ENCODE measurements around the gene ZNF564. TPM values are rescaled to one million over a fixed set of nuclear protein-coding genes. Genes with fewer than 3 reads are reported as not detected.

Gene ZNF564
- total and polyA plus RNA-seq, 11 donors: 4.0 to 10.4 (median 7.4) TPM

GRCh38 chr19:12485052-12485416 lies 66.2 kb downstream of the ZNF564 start:
- H3K27ac ChIP-seq: peak overlapping the region; percentile 35 to 87 (median 76)
- WGBS, 4 donors: 1 to 5% (median 4%) methylated on average over 11 of the region's 11 CpGs
- peak; percentile 37 to 62 (median 58) for ATAC-seq
- no peaks in the 10 kb centered on the region for H3K9me3 ChIP-seq
- no peaks in the 10 kb centered on the region for H3K27me3 ChIP-seq
- intact Hi-C loops (cut with DNase I): loop anchor here in 1 of 10 donors (10.0 kb wide), 1 partner anchor 80 kb away; the partner anchor contains the start of gene ZNF799
- no peaks in the 10 kb centered on the region for H3K36me3 ChIP-seq
- peaks cover 0 to 27% (median 13%) of the 10 kb centered on the region in 12 donors for H3K4me1 ChIP-seq
- TF ChIP-seq POLR2A (IDR thresholded peaks at IDR 0.05) (no peak), CTCF (IDR thresholded peaks at IDR 0.05) (no peak)
- no peak for DNase-seq
- H3K4me3 ChIP-seq: peak overlapping the region; percentile 80 to 99 (median 94)

- WGBS, 4 donors: 0% methylated on average over 34 to 53 of the region's 53 CpGs
These were observed 66.8 kb downstream of the ZNF564 start, which contains the start of gene ZNF709 for GRCh38 chr19:12484371-12485051. Gene ZNF709, minus strand, starts transcription at chr19:12484816. Its CDS starts 159 bp downstream, at chr19:12484657.

GRCh38 chr19:12484011-12484370 lies 67.3 kb downstream of the ZNF564 start:
- Histone ChIP-seq H3K9me3 (no peaks in the 10 kb centered on the region), H3K4me1 (peaks cover 0 to 27% (median 13%) of the 10 kb centered on the region in 12 donors), H3K27me3 (no peaks in the 10 kb centered on the region), H3K27ac (peak overlapping the region in 9 of 12 donors; percentile 55 to 87 (median 82)), H3K4me3 (peak overlapping the region; percentile 80 to 99 (median 94)), H3K36me3 (no peaks in the 10 kb centered on the region)
- intact Hi-C loops (cut with DNase I): loop anchor here in 3 of 10 donors (1.0 to 10.0 kb wide), 5 partner anchors 11 to 79 kb away; partner anchors contain the start of genes ZNF443 (in 3 of the 3), ZNF564 (in 1 of the 3) and ZNF799 (in 1 of the 3)
- no peak for TF ChIP-seq POLR2A (IDR thresholded peaks at IDR 0.05)
- no peak for TF ChIP-seq CTCF (IDR thresholded peaks at IDR 0.05)
- ATAC-seq (no peak), DNase-seq (no peak)
- 1% methylated on average over 13 of the region's 13 CpGs for WGBS, 4 donors

More at GRCh38 chr19:12484371-12485051, 66.8 kb downstream of the ZNF564 start, which contains the start of gene ZNF709:
- ATAC-seq (peak; percentile 98 to 100 (median 100)), DNase-seq (peak; percentile 91 to 95 (median 93))
- intact Hi-C loops (cut with DNase I): loop anchor here in 3 of 10 donors (1.0 to 10.0 kb wide), 5 partner anchors 11 to 80 kb away; partner anchors contain the start of genes ZNF443 (in 3 of the 3), ZNF564 (in 1 of the 3) and ZNF799 (in 1 of the 3)
- Histone ChIP-seq H3K9me3 (no peaks in the 10 kb centered on the region), H3K36me3 (no peaks in the 10 kb centered on the region), H3K27ac (peak within 1 kb of the TSS; percentile 39 to 87 (median 76)), H3K27me3 (no peaks in the 10 kb centered on the region), H3K4me3 (peak within 1 kb of the TSS; percentile 80 to 99 (median 94)), H3K4me1 (peaks cover 0 to 27% (median 13%) of the 10 kb centered on the region in 12 donors)
- TF ChIP-seq CTCF (IDR thresholded peaks at IDR 0.05): no peak
- peak in 1 of 2 donors; percentile 51 for TF ChIP-seq POLR2A (IDR thresholded peaks at IDR 0.05)

GRCh38 chr19:12482509-12482886 lies 68.8 kb downstream of the ZNF564 start:
- no peak overlapping the region for H3K4me3 ChIP-seq
- no peak for DNase-seq
- no peak for TF ChIP-seq CTCF (IDR thresholded peaks at IDR 0.05)
- no peak for TF ChIP-seq POLR2A (IDR thresholded peaks at IDR 0.05)
- intact Hi-C loops (cut with DNase I): loop anchor here in 3 of 10 donors (5.0 to 10.0 kb wide), 2 partner anchors 40 to 78 kb away; partner anchors contain the start of genes ZNF443 (in 2 of the 3) and ZNF799 (in 1 of the 3)
- no peaks in the 10 kb centered on the region for H3K36me3 ChIP-seq
- peaks cover 0 to 33% (median 16%) of the 10 kb centered on the region in 12 donors for H3K4me1 ChIP-seq
- H3K27me3 ChIP-seq: no peaks in the 10 kb centered on the region
- H3K27ac ChIP-seq: no peak overlapping the region
- 53 to 71% (median 60%) methylated on average over 2 of the region's 2 CpGs for WGBS, 4 donors
- H3K9me3 ChIP-seq: no peaks in the 10 kb centered on the region
- ATAC-seq: no peak

Data from heart left ventricle (tissue), 16 donors.